ENCODE data around the gene NANS. TPM values are rescaled to one million over a fixed set of nuclear protein-coding genes. Genes with fewer than 3 reads are reported as not detected.
A peak's percentile ranks its signal among the peaks of the same experiment; 100 is the strongest.
"Not testable (repeated sequence)": the region's sequence is repeated elsewhere in the genome, so short reads cannot be mapped to it uniquely, and the experiment has no call there.

The NANS gene
- total and polyA plus RNA-seq, 10 of the 15 experiments (the other 5 are each of a cell fraction or from before 2014, with no cell fraction given), result 21.0 to 126 (median 52.3) TPM

GRCh38 chr9:98109052-98109451, 52.5 kb downstream of the NANS start:
- 0% methylated on average over 3 of the region's 3 CpGs for WGBS (ENCODE audit: insufficient coverage, insufficient replicate concordance, low lambda C conversion rate, missing lambda C conversion rate)
- CTCF ChIA-PET, result interaction anchor here (0.7 to 4.4 kb wide), 5 partner anchors 9 to 147 kb away, joined by 3 to 30 read pairs (median 14); partner anchors contain the start of genes TBC1D2 and TRIM14
- peak overlapping the region; percentile 66 for H3K4me2 ChIP-seq (ENCODE audit: control insufficient read depth, insufficient read depth)

DNA sequence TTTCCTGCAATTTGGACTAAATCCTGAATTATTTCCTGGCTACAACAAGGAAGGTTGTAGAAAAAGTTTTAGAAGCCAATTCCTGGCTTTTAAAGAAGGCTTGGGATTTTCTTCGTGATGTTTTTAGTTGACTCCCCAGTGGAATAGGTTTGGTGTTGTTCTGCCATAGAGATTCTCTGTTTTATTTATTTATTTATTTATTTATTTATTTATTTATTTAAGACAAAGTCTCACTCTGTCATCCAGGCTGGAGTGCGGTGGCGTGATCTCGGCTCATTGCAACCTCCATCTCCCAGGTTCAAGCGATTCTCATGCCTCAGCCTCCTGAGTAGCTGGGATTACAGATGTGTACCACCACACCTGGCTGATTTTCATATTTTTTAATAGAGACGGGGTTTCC, 60.6 kb downstream of the NANS start:
- H3K27ac ChIP-seq (ENCODE audit: control insufficient read depth, insufficient read depth); H3K27me3 ChIP-seq (replicated peaks in 1 of 2; ENCODE audit: control insufficient read depth in 2 of 2, insufficient read depth in 2 of 2, low read length in 1 of 2); H4K20me1 ChIP-seq (ENCODE audit: control insufficient read depth, insufficient read depth); FAIRE-seq; BruUV-seq (replicated peaks); in situ Hi-C loops (cut with MboI); ATAC-seq; DNase-seq (ENCODE audit: low read depth, low spot score); H3K36me3 ChIP-seq (ENCODE audit: control insufficient read depth in 2 of 2, insufficient read depth in 2 of 2, low read length in 1 of 2); H3K9ac ChIP-seq (ENCODE audit: control insufficient read depth, insufficient read depth, low read length); H2AFZ ChIP-seq (ENCODE audit: control insufficient read depth, low read depth, low read length); H3K9me3 ChIP-seq (replicated peaks; ENCODE audit: control insufficient read depth, insufficient read depth, low read length): not testable (repeated sequence)
- Histone ChIP-seq H3K79me2 (ENCODE audit: control insufficient read depth, insufficient read depth, low read length) (peaks cover 24% of the 10 kb centered on the region), H3K4me3 (peak overlapping the region; percentile 77; the same call in 1 of the 2 replicates), H3K4me1 (ENCODE audit: control insufficient read depth, insufficient read depth, low read length) (peaks cover 19% of the 10 kb centered on the region), H3K4me2 (ENCODE audit: control insufficient read depth, insufficient read depth) (peak overlapping the region; percentile 81; the same call in 1 of the 2 replicates)
- intact Hi-C loops (cut with micrococcal nuclease; ENCODE audit: unreplicated experiment), result loop anchor here (5.0 kb wide), 1 partner anchor 75 kb away; the partner anchor contains the start of gene CORO2A
- ChIA-PET SMC1A (ENCODE audit: uncharacterized antibody, unreplicated experiment) (interaction anchor here (1.6 to 2.7 kb wide), 8 partner anchors 8 to 139 kb away, joined by 4 to 26 read pairs (median 13); partner anchors contain the start of gene TBC1D2), POLR2A (interaction anchor here (2.7 kb wide), 1 partner anchor 13 kb away, joined by 17 read pairs; no protein-coding TSS in a partner anchor), RAD21 (ENCODE audit: unreplicated experiment) (interaction anchor here (2.3 to 3.0 kb wide), 3 partner anchors 19 to 139 kb away, joined by 8 to 21 read pairs (median 19); partner anchors contain the start of gene TBC1D2), CTCF (interaction anchor here (0.6 to 2.9 kb wide), 7 partner anchors 8 to 141 kb away, joined by 3 to 49 read pairs (median 16); partner anchors contain the start of gene TBC1D2)
- WGBS (ENCODE audit: insufficient coverage, insufficient replicate concordance, low lambda C conversion rate, missing lambda C conversion rate), result 71% methylated on average over 6 of the region's 6 CpGs

More at GRCh38 chr9:98109052-98109451, 52.5 kb downstream of the NANS start:
- no peak for FAIRE-seq
- no TSS peak for BruUV-seq (replicated peaks)
- H3K9ac ChIP-seq (ENCODE audit: control insufficient read depth, insufficient read depth, low read length), result peak overlapping the region; percentile 15; the same call in 1 of the 2 replicates
- peaks cover 2 to 9% of the 10 kb centered on the region in 2 experiments; a peak in 2 of 4 replicates for H3K36me3 ChIP-seq (ENCODE audit: control insufficient read depth in 2 of 2, insufficient read depth in 2 of 2, low read length in 1 of 2)
- ChIA-PET RAD21 (ENCODE audit: unreplicated experiment) (interaction anchor here (0.7 to 6.0 kb wide), 9 partner anchors 8 to 188 kb away, joined by 3 to 27 read pairs (median 4); partner anchors contain the start of genes NANS and TRIM14), POLR2A (interaction anchor here (0.5 to 3.5 kb wide), 7 partner anchors 9 to 149 kb away, joined by 3 to 19 read pairs (median 4); partner anchors contain the start of gene TRIM14), SMC1A (ENCODE audit: uncharacterized antibody, unreplicated experiment) (interaction anchor here (0.6 to 6.6 kb wide), 15 partner anchors 9 to 185 kb away, joined by 3 to 72 read pairs (median 3); partner anchors contain the start of gene TRIM14)
- no peaks in the 10 kb centered on the region for H3K27me3 ChIP-seq (replicated peaks in 1 of 2; ENCODE audit: control insufficient read depth in 2 of 2, insufficient read depth in 2 of 2, low read length in 1 of 2)
- peak; percentile 21 for ATAC-seq
- H3K79me2 ChIP-seq (ENCODE audit: control insufficient read depth, insufficient read depth, low read length), result peaks cover 31% of the 10 kb centered on the region
- no peak overlapping the region; the same call in 1 of the 2 replicates for H2AFZ ChIP-seq (ENCODE audit: control insufficient read depth, low read depth, low read length)
- H3K27ac ChIP-seq (ENCODE audit: control insufficient read depth, insufficient read depth), result peak overlapping the region; percentile 91
- no peak for DNase-seq (ENCODE audit: low read depth, low spot score)
- H4K20me1 ChIP-seq (ENCODE audit: control insufficient read depth, insufficient read depth), result no peaks in the 10 kb centered on the region
- in situ Hi-C loops (cut with MboI), result no loop called here
- H3K4me1 ChIP-seq (ENCODE audit: control insufficient read depth, insufficient read depth, low read length), result peaks cover 57% of the 10 kb centered on the region
- TF ChIP-seq KDM1A (IDR thresholded peaks at IDR 0.05; ENCODE audit: borderline replicate concordance) (0 out of 2 replicates have a peak, but pooled peaks have one; percentile 22), SMARCA5 (IDR thresholded peaks at IDR 0.05) (no peak), IRF5 (IDR thresholded peaks at IDR 0.05; ENCODE audit: borderline replicate concordance) (no peak), HDGF (IDR thresholded peaks at IDR 0.05) (no peak), BHLHE40 (IDR thresholded peaks at IDR 0.05; ENCODE audit: borderline replicate concordance in 1 of 2, low read depth in 2 of 2, low read length in 1 of 2) (no peak), RCOR1 (conservative IDR thresholded peaks at IDR 0.05; ENCODE audit: low read depth, low read length) (no peak), CBX3 (IDR thresholded peaks at IDR 0.05; ENCODE audit: borderline replicate concordance, low read depth) (no peak), ZNF217 (IDR thresholded peaks at IDR 0.05) (peak; percentile 52), RB1 (IDR thresholded peaks at IDR 0.05; ENCODE audit: borderline replicate concordance) (no peak)
- TF ChIP-seq, protein P1, sequence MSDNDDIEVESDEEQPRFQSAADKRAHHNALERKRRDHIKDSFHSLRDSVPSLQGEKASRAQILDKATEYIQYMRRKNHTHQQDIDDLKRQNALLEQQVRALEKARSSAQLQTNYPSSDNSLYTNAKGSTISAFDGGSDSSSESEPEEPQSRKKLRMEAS (IDR thresholded peaks at IDR 0.05; ENCODE audit: low read depth, low read length), result no peak
- no peaks in the 10 kb centered on the region; the same call in 2 of the 3 replicates for H3K9me3 ChIP-seq (replicated peaks; ENCODE audit: control insufficient read depth, insufficient read depth, low read length)
- peak overlapping the region; percentile 19; the same call in 1 of the 2 replicates for H3K4me3 ChIP-seq
- intact Hi-C loops (cut with micrococcal nuclease; ENCODE audit: unreplicated experiment), result no loop called here

Data from GM12878 (cell line).